ENCODE measurements around the gene CAMP.

DNA sequence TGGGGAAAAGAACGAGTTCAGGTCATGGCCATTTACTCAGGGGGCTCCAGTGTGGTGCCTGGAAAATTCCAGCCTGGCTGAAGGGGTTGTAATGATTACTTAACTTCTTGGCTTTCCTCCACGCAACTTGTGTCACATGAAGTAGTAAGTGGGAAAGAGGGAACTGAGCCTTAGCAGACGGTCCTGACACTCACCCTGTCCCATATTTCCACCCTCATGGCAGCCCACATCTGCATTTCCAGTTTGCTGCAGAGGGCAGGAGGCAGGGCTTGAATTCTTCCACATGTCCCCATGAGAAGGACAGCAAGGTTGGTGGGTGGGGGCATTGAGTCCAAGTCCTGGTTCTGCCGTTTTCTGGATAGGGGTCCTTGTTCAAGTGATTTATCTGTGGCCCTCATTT is 7.8 kb upstream of the CAMP start:
- TF ChIP-seq SUZ12 (IDR thresholded peaks at IDR 0.05; ENCODE audit: extremely low read depth, insufficient read depth, insufficient read length) (no peak), ZNF274 (IDR thresholded peaks at IDR 0.05; ENCODE audit: low read depth, low read length) (no peak)

All from NT2/D1 (cell line).